Body of pancreas (tissue), 4 donors: ENCODE results near the gene NANOS3.

Source experiments
- POLR2A ChIP-seq, 3 donors: fragments of 450-650 bp; IDR thresholded peaks; one replicate each; pipeline ENCODE4 v1.6.1; 2016; ENCODE audit warnings: antibody characterized with exemption in 3 of 3, mild to moderate bottlenecking in 2 of 3
- TF ChIP-seq, protein P1 (sequence below), 7 experiments: fragments of 450-650 bp in 4 of 7; fragments of 200-600 bp in 3 of 7; sonication (generic) in 3 of 7; IDR thresholded peaks; one replicate each; pipeline ENCODE4 v1.5.1; 2016 to 2019; ENCODE audit warnings: antibody characterized with exemption in 7 of 7

DNA sequence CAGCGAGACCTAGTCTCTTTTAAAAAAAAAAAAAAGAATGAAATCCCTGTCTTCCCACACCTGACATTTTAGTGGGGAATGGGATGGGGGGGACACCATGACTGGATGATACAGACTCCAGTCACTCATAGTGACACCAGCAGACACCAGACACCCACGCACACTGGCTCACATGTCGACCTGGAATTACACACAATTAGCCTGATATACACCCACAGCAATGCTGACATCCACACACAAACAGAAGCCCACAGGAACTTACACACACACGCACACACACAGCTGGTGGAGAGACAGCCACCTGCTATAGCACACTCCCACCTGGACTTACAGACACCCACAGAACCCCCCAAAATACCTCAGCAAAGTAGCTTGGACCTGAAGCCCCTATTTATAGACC, 8.3 kb upstream of the NANOS3 start:
- TF ChIP-seq, protein P1, sequence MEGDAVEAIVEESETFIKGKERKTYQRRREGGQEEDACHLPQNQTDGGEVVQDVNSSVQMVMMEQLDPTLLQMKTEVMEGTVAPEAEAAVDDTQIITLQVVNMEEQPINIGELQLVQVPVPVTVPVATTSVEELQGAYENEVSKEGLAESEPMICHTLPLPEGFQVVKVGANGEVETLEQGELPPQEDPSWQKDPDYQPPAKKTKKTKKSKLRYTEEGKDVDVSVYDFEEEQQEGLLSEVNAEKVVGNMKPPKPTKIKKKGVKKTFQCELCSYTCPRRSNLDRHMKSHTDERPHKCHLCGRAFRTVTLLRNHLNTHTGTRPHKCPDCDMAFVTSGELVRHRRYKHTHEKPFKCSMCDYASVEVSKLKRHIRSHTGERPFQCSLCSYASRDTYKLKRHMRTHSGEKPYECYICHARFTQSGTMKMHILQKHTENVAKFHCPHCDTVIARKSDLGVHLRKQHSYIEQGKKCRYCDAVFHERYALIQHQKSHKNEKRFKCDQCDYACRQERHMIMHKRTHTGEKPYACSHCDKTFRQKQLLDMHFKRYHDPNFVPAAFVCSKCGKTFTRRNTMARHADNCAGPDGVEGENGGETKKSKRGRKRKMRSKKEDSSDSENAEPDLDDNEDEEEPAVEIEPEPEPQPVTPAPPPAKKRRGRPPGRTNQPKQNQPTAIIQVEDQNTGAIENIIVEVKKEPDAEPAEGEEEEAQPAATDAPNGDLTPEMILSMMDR (IDR thresholded peaks at IDR 0.05), result no peak
- TF ChIP-seq POLR2A (IDR thresholded peaks at IDR 0.05), result no peak
